HG02884 (cell line): Measurements from ENCODE around the gene ARHGAP33.
A peak's percentile ranks its signal among the peaks of the same experiment; 100 is the strongest.

Source experiments
- ATAC-seq: cut with Tn5 transposase; IDR thresholded peaks from one replicate; pipeline ENCODE4 v1.9.1; 2021; ENCODE audit warnings: mild to moderate bottlenecking, moderate library complexity; ENCODE audit not compliant: unreplicated experiment

The ARHGAP33 gene

DNA sequence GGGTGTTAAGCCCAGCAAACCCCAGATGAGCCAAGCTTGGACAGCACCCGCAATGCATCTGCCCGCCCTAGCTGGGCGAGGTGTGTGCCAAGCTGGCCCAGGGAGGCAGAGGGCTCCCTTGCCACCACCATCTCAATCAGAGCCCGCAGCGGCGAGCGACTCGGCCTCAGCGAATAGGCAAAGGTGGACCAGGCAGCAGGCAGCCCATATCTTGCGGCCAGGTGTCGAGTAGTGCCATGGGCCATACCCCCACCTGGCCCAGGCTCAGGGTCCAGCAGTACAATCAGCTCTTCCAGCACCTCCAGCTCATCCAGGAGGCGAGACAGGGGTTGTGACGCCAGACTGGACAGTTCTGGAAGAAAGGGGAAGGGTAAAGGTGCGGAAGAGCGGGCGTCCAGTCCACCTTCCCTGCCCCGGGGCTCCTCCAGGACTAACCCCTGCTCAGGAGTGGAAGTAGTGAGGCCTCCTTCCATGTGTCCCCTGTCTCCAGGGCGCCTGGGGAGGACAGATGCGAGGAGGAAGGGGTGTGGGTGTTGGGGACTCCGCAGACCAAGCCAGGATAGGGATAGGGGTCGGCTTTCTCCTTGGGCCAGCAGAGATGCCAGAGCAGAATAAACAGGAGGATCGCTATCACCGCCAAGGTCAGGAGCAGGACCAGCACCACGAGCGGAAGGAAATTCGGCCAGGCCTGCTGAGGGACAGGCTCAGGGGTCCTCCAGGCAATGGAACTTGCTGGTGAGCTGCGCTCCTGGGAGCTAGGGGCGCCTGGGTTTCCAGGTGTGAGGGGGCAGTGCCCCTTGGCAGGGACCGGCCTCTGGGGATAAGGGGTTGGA lies 35.9 kb upstream of the ARHGAP33 start:
- no peak for ATAC-seq

DNA sequence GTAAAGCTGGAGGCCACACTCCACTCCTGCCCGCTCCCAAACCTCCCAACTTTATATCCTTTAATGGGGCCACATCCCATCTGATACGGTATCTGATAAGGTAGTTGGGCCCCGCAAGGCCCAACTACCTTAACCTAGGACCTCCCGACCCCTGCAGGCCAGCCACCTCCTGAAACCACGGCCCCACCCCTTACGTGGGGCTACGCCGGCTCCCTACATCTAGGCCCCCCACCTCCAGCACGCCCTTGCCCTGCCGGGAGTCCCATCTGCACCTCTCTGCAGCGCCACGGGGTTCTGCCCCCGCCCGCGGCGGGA lies 35.3 kb upstream of the ARHGAP33 start:
- no peak for ATAC-seq

DNA sequence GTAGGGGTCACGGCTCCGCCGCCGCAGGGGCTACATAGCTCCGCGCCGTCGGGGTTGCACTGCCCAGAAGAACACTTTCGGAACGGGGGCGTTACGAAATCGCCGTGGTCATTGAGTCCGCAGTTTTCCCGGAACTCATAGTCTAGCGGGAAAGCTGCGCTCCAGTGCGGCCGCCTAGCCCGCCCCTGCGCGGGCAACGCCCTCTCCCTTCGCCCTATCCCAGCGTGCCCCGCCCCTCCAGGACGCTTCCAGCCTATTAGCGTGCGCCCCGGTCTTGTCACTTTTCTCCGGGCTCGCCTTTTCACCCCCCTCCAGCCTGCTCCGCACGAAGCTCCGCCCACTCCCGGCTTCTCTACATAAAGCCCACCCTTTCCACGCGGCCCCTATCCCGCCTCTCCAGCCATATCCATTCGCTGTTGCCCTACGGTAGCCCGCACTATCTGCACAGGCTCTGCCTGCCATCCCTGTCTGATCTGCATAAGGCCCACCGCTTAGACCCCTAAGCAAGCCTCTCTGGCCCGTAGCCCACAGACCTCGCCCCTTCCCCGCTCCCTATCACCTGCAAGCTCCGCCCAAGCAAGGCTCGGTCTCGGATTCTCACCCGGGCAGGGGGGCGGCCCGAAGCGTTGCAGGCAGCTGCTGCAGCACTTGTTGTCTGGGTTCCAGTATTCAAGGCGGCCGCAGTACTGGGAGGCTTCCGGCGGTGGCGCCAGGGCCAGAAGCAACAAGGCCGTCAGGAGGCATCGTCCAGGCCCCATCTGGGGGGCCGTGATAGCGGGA lies 34.8 kb upstream of the ARHGAP33 start:
- peak; percentile 48 for ATAC-seq

DNA sequence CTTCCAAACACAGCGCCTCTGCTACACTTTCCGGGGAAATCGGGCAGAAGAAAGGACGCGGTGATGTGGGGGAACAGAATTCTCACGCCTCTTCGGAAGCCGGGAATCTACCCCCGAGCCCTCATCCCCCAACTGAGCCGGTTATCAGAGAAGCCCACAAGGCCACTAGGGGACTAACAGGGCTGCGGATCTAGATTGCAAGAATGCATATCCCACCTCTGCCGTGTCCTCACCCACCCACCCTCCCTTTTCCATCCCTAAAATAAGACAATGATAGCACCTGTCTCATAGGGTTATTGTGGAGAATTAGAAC lies 34.2 kb upstream of the ARHGAP33 start:
- ATAC-seq: no peak

DNA sequence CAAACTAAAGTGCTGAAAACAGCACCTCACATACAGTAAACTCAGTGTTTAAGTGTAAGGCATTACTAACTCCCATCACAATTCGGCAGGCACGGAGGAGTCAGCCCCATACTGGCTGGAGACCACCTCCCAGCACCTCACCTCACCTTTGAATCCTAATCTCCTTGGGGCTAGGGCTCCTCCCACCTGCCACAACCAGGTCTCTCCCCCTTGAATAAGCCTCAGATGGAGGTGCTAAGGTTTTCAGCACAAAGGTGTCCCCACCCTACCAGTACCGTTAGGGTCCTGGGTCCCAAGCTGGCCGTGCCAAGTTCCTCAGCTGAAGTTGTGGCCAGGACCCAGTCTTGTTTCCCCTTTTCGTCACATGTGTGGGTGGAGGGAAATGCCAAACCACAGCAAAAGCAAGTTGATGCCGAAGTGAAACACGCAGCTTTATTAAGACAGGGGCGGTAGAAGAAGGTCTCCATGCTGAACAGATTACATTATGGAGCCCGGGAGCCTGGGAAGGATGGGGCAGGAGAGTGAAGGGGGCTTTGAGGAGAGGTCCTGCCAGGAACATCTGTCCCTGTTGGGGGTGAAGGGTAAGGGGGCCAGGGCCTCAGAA lies 33.1 kb upstream of the ARHGAP33 start, which contains the start of gene IGFLR1:
Gene IGFLR1 (minus strand): TSS at position 332 of the 604 bp plus-strand sequence. CDS start 1,272 bp downstream, outside the sequence.
- ATAC-seq: no peak

DNA sequence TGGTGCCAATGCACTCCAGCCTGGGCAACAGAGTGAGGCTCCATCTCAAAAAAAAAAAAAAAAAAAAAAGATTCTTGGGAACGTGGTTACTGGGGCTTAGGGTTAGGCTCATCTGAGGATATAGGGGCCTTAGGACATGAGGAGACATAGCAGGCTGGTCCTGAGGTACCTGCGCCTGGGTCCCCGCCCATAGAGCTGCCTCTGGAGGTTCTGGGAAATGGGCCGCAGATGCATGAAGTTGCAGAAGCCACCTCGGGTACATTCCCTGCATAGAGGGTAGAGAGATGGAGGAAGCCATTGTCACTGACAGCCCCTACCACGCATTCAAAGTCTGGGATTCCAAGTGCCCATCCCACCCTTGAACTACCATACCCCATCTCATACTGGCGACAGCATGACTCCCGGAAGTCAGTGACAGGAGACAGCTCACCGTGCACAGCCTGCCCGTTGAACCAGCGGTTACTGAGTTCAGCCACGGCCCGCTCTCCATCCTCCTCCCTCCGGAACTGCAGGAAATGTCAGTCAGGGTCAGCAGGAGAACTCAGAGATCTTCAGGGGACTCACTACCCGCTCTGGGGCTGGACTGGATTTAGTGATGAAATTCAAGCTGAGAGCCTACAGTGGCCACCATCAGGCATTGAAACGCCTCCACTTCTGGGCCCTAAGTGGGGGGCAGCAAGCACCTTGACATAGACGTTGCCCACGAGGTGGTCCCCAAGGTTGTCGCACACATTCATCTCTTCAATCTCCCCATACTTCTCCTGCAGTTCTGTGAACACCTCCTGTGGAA lies 31.5 kb upstream of the ARHGAP33 start:
- no peak for ATAC-seq

DNA sequence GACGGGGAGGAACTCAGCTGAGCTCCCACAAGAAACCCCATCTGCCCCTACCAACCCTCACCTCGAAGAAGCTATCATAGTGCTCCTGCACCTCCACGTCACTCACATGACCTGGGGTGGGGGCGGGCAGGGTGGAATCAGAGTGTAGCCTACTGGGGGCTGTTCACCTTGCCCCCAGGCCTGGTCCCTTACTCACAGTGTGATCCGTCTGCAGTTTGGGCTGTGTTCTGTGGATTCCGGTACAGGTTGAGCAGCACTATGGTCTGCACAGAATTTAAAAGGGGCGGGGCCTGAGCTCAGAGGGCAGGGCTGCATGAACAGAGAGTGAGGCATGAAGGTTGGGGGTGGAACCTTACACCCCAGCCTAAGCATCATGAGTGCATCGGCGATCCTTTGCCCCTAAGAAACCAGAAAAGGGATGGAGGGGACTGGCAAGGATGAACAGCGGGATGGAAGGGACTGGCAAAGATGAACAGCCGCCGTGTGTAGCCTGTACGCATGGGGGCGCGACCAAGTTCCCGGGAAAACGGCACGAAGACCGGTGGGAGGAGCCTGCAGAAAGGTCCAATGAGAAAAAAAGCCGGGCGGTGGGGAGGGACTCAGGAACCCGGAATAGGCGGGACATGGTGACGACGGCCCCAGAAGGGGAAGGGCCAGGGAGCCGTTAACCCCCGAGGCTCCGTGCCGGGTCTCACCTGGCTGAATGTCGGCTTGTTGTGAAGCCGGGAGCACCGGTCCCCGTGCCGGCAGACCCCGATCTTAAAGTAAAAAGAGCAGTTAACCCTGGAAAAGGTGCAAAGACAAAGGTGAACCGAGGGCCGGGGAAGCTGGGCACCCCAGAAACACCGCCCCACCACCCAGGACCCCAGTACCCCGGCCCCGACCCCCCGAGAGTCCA lies 30.7 kb upstream of the ARHGAP33 start:
- peak; percentile 34 for ATAC-seq

DNA sequence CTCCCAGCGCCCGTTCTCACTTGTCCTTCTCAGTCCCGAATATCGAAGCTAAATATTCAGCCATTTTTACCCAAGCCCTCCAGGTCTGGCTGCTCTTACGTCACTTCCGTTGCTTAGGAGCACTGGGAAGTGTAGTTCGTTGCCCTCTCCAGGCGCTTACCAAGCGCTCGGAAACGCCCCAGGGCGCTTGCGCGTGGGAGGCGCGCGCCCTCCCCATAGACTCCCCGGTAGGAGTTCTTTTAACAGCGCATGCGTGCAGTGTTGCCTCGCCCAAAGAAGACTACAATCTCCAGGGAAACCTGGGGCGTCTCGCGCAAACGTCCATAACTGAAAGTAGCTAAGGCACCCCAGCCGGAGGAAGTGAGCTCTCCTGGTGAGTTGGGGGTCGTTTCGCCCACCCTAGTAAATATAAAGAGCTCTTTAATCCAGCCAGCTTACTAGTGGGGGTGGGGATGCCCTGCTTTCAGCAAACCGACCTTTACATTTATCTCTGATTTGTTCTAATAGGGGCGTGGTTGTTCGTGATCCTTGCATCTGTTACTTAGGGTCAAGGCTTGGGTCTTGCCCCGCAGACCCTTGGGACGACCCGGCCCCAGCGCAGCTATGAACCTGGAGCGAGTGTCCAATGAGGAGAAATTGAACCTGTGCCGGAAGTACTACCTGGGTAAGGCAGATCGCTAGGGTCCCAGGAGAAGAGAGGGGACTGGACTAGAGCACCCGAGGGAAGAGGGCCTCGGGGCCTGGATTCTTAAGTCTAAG lies 29.9 kb upstream of the ARHGAP33 start, which contains the start of the genes PSENEN and U2AF1L4:
Gene PSENEN (plus strand): TSS at position 324 of the 759 bp plus-strand sequence. CDS start 280 bp downstream, at position 604.
Gene U2AF1L4 (minus strand): TSS at position 91 of the 759 bp plus-strand sequence. CDS start 27 bp downstream, at position 64.
- peak; percentile 30 for ATAC-seq

DNA sequence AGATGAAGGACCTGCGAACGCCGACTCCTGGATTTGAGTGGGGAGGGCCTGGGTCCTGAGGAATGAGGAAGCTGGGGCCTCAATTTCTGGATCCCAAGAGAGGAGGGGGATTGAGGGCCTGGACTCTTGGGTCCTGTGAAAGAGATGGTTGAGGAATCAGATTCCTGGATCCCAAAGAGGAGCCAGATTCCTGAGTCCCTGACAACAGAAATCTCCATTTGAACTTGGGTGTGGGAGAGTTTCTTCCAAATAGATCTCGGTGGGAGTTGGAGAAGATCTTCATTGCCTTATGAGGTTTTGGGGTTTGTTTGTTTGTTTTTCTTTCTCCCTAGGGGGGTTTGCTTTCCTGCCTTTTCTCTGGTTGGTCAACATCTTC lies 29.3 kb upstream of the ARHGAP33 start:
- ATAC-seq: no peak

DNA sequence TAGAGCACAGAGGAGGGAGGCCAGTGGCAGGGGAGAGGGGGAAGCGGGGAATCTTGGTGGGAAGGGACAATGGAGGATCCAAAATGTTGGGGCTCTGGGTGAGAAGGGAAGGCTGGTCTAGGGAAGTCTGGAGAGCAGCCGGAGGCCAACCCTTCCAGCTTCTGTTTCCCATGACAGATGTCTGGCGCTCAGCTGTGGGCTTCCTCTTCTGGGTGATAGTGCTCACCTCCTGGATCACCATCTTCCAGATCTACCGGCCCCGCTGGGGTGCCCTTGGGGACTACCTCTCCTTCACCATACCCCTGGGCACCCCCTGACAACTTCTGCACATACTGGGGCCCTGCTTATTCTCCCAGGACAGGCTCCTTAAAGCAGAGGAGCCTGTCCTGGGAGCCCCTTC lies 28.8 kb upstream of the ARHGAP33 start:
- ATAC-seq: no peak

DNA sequence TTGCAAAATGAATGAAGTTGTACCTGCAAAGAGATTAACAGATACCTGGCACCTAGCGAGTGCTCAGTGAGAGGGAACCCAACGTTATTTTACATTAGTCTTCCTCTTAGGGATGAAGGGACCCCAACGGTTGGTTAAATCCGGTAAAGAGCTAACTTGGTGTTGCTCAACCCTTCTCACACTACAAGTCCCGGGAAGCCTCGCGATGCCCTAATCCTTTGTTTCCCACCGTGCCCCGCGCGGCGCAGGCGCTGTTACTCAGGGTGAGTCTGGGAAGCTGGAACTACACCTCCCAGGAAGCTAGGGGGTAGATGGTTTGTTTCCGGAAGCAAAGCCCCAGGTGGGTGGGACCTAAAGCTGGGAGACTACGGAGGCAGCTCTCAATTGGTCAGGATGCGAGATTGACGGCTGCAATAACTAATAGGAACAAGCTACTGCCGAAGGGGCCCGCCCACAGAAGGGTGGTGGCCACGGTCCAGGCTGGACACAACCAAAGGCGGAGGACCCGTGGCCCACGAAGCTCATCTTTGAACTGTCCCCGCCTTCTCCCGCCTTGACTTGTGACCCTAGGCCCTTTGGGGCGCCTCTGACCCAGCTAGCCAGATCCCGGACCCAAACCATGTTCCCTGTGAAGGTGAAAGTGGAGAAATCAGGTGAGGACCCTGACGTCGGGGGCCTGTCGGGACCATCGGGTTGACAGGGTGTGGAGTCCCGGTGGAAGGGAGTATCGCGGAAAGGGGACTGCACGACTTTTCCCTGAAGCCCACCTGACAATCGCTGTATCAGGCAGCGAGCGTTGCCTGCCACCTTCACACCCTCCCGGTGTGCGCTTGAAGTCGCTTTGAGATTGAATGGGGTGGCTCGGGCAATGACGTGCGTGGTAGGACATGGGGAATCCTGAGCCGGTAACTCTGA lies 27.0 kb upstream of the ARHGAP33 start, which contains the start of gene LIN37:
Gene LIN37 (plus strand): TSS at position 471 of the 915 bp plus-strand sequence. CDS start 149 bp downstream, at position 620.
- ATAC-seq: peak; percentile 58

DNA sequence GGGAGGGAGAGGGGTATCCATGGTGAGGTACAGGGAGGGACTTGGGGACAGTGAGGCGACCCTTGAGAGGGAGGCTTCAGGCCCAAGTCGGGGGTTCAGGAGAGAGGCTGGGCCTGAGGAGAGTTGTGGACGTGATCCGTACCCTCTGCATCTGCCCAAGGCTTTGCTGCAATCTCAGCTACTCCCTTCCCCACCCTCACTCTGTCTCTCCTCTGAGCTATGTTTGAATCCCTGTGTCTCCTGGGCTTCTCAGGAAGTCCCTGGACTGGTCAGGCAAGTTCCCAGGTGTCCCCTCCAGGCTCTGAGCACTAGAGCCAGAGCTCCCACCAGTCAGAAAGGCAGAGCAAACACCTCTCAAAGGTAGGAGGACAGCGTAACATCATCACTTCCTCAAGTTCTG lies 25.2 kb upstream of the ARHGAP33 start:
- ATAC-seq: no peak

DNA sequence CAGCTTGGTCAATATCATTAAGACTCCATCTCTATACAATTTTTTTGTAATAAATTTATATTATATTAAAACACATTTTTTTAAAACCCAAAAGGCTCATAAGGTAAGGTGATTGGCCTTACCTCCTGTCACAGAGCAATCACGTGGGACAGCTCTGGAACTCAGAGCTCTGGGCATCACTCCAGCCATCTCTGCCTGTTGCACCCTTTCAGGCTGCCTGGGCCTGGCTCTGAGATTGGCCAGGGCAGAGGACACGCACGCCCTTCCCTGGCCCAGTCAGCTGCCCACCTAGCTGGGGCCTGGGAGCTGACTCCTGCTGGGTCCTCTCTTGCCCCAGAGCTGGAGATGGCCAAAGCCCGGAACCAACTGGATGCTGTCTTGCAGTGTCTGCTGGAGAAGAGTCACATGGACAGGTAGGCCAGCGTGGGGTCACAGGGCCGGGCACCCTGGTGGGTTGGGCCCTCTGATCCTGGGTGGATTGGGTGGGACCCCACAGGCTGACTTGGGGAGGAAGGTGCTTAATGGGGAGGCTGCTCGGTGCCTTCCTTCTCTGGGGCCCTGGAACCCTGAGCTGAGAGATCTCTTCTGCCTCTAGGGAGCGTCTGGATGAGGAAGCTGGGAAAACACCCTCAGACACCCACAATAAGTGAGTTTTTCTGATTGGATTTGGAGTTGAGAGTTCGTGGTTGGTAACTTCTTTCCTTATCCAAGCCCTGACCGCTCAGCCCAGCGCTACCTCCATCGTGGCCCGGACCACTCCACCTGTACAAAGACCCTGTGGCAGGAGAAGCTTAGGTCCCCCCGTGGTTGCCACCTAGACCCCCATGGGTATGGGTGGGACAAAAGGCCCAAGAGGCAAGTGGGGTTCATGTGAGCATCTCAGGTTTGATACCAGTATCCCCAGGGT lies 23.3 kb upstream of the ARHGAP33 start:
- no peak for ATAC-seq

DNA sequence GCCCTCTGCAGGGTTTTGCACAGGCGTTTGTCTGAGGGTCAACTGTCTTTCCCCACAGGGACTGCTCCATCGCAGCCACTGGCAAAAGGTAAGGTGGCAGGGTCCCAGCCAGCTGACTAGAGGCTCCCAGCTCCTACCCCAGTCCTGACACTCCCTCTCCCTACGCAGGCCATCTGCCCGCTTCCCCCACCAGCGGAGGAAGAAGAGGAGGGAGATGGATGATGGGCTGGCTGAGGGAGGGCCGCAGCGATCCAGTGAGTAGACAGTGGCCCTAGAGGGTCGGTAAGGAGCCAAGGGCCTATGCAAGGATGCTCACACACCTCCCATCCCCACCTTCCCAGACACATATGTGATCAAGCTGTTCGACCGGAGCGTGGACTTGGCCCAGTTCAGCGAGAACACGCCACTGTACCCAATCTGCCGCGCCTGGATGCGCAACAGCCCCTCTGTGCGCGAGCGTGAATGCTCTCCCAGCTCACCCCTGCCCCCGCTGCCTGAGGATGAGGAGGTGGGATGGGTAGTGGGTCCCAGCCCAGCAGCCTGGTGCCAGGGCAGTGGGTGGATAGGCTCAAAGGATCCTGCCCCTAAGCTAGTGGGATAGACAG lies 22.5 kb upstream of the ARHGAP33 start:
- no peak for ATAC-seq

DNA sequence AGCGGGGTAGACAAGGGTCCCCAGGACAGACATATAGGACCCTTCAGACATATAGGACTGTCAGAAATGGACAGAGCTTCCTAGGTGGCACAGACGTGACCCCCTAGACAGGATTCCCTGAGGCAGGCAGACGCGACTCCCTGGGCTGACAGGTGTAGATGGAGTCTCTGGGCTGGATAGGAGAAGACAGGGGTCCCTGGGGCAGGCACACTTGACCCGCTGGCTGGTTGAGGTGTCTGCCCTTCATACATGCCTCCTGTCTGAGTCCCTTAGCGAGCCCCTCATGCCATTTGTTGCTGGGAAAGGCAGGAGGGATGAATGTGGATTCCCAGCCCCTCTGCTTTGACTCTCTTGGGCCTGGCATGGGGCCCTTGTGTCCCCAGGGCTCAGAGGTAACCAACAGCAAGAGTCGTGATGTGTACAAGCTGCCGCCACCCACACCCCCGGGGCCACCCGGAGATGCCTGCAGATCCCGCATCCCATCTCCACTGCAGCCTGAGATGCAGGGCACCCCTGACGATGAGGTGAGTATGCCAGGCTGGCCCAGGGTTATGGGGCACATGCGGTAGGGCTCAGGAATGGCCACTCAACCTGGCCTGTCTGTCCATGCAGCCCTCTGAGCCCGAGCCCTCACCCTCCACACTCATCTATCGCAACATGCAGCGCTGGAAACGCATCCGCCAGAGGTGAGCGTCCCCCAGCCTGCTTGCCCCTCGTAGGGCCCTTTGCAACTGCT lies 21.6 kb upstream of the ARHGAP33 start:
- no peak for ATAC-seq
